Stimulated activated CD4-positive, alpha-beta T cell treated with anti-CD3 and anti-CD28 coated beads, Interleukin-2, amount 100 ng/mL, for 24 hours (primary cell): ENCODE measurements around the gene MESD.
"Not testable (repeated sequence)": the region's sequence is repeated elsewhere in the genome, so short reads cannot be mapped to it uniquely, and the experiment has no call there.

Source experiments
- DNase-seq, 2 donors: peaks; one replicate each; pipeline ENCODE4 v3.0.0-alpha.2; 2020

MESD gene

DNA sequence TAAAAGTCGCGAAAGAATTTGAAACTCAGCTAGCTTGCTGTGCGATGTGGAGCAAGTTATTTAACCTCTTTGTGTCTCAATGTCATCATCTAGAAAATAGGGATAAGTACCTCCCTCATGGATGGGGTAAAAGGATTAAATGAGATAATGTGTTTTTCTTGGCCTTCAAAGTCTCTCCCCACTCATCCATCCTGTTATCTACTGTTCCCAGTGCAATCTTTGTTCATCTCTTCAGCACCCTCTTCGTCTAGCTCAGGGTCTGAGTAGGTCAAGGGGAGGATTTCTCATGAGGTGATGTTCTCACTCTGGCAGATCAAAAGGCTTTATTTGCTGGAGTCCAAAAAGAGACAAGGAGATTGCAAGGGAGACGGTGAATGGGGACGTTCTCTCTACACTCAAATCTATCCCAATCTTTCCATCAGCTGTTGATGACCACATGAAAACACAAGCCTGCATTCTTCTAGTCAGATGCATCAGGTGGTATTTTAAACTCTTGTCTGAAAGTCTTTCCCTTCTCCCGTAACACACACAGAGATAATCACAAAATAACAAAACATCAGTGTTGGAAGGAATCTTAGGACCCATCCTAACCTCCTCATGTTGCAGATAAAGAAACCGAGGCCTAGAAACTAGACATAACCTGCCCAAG is 1.3 kb downstream of the MESD start:
- DNase-seq: no peak

DNA sequence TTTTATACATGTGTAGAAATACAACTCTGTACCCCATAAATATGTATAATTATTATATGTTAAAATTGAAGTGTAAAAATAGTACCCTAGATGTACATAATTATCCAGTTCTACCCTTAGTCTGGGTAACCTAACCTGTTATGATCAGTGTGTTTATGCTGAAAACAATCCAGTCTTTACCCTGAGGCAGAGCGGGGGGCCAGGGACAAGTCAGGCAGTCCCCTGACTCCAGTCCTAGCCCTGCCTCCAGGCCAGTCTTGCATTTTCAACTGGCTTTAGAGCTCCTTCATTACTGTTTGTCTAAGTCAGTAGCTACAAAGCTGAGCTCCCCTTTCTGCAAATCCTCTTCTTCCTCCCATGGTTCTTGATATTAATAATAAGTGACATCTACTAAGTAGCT is 3.1 kb downstream of the MESD start:
- DNase-seq: no peak

DNA sequence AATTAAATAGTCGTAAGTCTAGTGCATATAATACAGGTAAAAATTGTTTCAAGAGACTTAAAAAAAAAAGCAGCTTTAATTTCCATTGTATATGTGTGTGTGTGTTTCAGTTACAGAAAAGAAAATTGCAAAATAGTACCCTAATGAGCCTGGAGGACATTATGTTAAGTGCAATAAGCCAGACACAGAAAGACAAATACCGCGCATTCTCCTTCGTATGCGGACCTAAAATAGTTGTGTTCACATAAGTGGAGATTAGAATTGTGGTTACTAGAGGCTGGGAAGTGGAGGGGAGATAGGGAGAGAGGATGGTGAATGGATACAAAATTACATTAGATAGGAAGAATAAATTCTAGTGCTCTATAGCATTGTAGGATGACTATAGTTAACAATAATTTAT is 3.6 kb downstream of the MESD start:
- no peak for DNase-seq

DNA sequence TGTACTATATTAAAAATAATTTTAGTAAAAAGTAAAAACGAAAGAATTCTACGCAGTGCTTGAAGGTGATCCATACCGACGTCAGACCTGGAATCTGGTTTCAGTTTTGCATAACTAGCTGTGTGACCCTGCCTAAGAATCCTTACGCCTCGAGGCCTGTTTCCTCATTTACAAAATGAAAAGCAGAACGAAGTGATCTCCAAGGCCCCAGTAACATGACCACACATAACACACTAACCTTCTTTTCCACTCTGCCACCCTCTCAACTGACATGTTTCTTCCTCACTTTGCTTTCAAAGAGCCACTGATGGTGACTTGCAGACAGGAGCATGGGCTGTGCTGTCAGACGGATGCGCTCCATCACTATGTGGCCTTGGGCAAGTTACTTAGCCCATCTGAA is 4.8 kb downstream of the MESD start:
- DNase-seq: no peak

DNA sequence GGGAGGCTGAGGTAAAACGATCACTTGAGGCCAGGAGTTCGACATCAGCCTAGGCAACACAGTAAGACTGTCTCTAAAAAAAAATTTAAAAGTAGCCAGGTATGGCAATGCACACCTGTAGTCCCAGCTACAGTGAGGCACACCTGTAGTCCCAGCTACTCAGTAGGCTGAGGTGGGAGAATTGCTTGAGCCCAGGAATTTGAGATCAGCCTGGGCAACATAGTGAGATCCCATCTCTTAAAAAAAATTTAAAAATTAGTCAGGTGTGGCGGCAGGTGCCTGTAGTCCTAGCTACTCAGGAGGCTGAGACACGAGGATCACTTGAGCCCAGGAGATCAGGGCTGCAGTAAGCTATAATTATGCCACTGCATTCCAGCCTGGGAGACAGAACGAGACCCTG is 6.8 kb downstream of the MESD start:
- no peak for DNase-seq

DNA sequence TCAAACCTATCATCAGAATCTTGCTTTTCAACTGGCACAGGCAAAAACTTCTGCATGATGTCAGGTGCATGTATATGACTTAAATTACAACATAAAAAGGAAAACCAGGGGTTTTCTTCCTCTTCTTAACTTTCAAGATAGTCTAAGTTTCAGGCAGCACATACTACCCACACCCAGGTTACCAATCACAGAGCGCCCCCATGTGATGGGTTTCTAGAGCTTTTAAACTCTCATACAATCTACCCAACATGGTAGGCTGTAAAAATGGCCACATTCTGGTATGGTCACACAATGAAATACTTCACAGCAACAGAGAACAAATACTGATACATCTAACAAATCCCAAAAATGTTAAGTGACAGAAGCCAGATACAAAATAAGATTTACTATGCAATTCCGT is 7.4 kb downstream of the MESD start:
- DNase-seq: no peak

DNA sequence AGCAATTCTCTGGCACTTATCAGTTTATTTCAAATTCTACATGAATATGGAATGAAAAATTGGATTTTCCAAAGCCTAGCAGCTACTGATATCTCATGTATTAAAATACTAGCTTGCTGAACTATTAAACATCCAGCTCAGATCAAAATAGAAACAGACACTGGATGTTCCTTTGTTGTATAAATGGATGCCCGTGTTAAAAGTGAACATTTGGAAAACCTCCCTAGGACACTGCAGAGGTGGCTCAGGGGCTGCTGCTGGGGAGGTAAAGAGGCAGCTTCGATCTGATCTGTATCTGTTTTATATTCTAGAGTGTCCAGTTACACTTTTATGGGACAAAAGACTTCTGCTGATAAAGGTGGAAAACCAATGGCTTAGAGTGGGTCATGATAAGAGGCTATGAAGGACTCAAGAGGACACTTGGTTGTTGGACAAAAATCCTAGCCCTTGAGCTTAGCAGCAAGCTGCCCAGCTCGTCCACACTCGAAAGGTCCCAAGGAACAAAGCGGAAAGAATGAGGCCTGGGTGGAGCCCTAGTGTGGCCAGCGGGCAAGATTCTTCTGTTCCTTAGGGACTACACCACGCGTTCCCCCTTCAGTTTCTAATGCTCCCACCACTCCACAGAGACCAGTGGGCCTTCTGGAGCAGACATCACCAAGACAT is 9.9 kb downstream of the MESD start:
- DNase-seq: no peak

DNA sequence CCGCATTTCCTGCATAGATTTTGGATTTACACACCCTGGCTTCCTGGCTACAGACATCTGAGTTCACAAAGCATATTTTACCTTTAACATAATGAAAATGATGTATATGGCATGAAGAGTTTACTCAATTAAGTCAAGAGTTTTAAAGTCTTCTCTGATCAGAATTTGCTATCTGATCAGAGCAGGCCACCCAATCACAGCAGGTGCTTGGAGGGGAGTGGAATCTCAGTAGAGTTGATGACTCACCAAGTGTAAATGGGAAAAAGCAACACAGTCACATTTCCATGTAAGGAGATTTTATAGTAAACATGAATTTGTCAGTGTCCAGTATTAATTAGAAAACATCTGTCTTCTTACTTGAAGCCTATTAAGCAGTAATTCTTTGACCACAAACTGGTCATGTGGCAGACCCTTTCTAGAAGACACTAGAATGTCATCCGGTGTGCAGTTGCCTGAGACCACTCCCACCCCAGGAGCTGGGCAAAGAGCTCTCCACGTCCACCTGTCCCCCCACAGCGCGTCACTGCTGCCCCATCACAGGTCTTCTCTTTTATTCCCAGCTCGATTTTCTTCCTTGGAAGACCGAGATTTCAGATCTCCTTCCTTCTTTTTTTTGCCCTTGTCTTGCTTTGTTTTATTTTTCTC is 10.8 kb downstream of the MESD start:
- no peak for DNase-seq

DNA sequence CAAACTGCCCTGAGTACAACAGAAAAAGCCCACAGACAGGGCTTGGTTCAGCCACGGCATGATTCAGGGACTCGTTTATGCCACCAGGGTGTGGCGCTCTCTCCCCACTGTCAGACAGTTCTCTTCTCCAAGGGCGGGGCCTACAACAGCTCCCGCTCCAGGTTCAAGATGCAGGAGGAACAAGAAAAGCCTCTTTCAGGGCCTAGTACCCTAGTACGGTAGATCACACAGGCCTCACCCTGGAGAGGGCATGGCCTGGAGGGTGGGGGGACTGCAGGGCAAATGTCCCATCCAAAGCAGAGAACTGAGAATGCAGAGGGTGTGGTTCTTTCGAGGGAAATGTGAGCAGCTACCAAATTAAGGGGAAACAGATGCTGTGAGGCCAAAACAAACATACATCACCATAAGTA is 12.0 kb downstream of the MESD start:
- peak; percentile 38 to 43 for DNase-seq

DNA sequence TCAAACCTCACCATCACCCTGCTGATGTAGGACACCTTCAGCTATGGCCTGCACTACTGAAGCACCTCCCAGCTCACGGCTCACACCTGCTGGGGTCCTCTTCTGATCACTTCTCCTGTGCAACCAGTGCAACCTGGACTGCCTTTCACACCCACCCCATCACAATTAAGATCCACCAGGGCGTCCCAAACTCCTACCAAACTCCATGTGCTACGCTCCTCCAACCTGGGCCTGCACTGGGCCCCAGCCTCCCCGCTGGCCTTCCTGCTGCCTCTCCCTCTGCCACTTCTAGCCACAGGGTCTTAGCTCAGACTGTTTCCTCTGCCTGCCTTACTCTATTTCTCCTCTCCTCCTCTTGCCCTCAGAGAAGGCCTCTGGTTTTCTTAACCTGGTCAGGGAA is 12.8 kb downstream of the MESD start:
- no peak for DNase-seq

DNA sequence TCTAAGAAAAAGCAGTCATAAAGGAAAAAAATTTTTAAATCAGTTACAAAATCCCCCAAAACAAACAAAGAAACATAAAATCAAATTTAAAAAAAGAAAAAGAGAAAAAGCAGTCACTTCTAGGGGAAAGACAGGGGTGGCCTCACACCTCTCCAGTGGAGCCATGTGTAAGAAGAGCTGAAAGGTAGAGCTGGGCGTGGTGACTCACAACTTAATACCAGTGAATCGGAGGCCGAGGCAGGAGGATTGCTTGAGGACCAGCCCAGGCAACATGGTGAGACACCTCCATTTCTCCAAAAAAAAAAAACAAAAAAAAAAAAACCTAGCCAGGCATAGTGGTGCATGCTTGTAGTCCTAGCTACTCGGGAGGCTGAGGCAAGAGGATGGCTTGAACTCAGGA is 14.7 kb downstream of the MESD start:
- peak in 1 of 2 donors; percentile 14 for DNase-seq

DNA sequence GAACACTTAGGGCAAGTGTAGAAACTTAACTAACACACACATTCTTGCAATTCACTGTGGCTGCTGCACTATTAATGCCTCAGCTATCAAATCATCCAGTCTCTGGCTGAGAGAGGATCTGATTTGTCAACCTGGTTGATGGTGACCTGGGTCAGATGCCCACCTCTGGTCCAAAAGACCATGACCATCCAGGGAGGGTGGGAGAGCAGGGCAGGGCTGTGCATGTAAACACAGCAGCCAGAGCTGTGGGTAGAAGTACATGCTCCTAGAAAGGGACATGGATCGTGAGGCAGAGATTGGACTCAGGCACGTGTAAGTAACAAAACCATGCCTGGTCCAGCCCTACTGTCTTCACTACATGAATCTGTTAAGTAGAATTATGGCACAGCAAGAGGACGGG is 17.3 kb downstream of the MESD start:
- DNase-seq: no peak

DNA sequence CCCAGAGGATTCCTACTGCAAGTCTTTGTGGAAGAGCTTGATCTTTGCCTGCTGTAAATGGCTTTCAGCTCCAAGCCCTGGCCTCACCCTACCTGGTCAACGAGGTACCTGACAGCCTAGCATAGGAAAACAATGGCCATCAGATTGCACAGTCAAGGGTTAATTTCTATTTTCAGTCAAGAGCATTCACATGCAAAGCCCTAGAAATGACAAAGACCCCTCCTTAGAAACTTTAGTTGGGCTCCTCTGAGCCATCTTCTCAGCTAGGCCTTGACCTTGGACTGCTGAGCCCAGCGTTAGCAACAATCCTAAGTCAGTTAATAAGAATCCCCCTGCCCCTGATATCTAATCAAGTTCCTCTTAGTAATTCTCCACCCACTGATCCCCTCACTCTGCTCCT is 18.5 kb downstream of the MESD start:
- DNase-seq: no peak

DNA sequence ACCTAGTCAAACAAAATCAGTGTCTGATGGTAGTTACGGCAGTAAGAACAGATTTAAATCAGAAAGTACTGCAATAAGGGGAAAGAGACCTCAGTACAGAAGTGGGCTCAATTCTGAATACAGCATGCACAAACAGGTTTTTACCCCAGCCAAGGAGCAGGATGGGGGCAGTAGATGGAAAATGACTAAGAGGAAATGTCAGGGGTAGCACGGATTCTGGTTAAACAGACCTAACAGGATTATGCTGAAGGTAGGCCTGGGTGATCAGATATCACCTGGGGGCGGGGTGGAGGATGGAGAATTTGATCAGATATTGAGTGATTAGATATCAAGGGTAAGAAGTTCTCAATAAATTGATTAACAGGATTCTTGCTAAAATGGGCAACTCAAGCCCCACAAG is 19.0 kb downstream of the MESD start:
- no peak for DNase-seq

DNA sequence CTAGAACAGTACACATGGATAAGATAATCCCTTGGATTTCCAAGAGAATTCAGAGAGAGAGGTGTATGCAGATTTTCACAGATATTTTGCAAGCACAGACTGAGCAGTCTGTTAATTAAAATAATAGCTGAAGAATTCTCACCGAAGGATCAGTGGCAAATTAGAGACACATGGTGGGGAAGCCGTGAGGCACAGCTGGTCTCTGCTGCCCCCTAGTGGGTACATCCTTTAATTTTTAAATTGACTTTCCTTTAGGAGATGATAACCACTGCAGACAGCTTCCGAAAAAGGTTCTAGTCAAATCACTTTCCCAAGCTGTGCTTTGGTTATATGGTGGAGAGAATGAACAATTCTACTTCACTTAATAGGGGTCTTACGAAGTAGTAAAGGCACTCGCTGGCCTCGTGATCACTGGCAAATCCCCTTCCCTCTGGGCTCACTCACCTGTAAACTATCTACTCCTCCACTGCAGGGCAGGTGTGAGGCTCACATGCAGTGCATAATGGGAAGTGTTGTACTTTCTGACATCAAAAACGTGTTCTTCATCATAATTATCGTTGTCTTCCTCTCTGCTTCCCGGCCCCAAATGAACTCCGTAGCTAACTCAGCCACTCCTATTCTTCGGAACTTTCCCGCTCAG is 19.5 kb downstream of the MESD start:
- peak; percentile 64 to 73 for DNase-seq

DNA sequence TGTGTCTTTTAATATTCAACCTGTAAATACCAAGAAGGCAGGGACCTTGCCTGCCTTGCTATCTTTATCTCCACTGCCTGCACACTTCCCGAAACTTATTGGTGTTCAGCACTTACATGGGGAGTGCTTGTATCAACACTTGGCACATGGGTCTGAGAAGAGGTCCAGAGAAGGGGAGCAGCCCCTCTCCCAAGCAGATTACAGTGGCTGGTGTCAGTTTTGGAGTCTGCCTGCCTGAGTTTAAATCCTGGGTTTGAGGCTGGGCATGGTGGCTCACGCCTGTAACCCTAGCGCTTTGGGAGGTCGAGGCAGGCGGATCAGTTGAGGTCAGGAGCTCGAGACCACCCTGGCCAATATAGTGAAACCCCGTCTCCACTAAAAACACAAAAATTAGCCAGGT is 20.3 kb downstream of the MESD start:
- DNase-seq: no peak

DNA sequence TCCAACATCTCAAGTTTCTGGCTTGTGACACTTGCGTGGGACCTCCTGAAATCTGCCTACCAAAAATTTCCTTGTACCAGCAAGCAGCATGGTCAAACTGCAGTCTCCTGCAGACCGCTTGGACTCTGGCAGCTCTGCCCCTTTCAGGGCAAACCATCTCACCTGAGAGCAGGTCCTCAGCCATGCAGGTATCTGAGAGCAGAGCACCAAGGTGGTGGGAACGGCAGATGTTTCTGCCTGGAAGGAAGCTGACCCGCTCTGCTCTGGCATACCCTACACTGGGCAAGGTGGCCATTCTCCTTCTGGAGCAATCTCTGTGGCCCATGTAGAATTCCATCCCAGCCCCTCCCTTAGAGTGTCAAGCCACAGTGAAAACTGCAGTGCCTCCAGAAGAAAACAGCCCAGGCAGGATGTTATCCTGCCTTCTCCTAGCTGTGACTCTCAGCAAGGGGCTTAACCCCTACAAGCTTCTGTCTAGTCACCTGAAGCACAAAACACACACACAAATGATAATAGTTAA is 21.6 kb downstream of the MESD start:
- no peak for DNase-seq

DNA sequence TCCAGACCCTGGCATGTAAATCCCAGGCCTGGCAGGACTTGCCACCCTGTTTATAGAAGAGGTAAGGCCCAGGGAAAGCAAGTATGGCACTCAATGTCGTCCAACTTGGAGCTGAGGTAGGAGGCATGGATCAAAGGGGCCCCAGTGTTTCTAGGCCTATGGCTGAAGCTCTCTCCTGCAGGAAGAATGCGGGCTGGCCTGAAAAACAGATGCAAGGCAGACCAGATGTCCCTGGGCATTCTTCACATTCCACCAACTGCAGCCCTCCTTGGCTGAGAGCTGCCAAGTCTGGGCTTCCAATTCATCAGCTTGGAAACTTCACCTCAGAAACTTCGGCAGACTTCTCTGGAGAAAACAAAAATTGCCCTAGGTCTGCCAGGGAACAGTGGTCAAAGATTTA is 22.2 kb downstream of the MESD start:
- no peak for DNase-seq

DNA sequence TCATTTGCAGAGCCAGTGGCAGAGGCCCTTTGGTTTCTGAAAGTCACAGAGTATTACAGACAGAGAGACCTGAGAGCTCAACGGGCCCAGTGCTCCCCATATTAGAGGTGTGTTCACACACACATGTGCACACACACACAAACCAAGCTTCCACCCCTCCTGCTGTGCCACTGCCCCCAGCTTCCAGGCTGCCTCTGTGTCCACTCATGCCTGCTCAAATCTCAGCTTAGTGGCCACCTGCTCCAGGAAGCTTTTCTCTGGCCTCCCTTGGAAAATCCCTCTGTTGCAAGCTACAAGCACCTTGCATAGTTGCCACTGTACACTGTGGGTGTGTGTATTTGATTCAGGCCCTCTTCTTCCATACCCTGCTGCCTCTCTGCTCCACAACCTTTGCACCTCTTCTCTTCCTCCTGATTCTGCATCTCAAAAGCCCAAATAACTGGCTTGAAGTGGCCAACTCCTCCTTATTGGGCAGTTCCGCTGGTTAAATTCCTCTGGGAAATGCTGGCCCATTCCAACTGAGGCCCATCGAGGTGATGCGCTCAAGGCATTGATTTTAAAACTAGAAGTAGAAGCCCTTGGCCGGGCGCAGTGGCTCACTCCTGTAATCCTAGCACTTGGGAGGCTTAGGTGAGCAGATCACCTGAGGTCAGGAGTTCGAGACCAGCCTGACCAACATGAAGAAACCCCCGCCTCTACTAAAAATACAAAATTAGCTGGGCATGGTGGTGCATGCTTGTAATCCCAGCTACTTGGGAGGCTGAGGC is 23.0 kb downstream of the MESD start:
- no peak for DNase-seq

DNA sequence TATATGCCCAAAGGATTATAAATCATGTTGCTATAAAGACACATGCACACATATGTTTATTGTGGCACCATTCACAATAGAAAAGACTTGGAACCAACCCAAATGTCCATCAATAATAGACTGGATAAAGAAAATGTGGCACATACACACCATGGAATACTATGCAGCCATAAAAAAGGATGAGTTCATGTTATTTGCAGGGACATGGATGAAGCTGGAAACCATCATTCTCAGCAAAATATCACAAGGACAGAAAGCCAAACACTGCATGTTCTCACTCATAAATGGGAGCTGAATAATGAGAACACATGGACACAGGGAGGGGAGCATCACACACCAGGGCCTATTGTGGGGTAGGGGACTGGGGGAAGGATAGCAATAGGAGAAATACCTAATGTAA is 24.2 kb downstream of the MESD start:
- DNase-seq: not testable (repeated sequence)

DNA sequence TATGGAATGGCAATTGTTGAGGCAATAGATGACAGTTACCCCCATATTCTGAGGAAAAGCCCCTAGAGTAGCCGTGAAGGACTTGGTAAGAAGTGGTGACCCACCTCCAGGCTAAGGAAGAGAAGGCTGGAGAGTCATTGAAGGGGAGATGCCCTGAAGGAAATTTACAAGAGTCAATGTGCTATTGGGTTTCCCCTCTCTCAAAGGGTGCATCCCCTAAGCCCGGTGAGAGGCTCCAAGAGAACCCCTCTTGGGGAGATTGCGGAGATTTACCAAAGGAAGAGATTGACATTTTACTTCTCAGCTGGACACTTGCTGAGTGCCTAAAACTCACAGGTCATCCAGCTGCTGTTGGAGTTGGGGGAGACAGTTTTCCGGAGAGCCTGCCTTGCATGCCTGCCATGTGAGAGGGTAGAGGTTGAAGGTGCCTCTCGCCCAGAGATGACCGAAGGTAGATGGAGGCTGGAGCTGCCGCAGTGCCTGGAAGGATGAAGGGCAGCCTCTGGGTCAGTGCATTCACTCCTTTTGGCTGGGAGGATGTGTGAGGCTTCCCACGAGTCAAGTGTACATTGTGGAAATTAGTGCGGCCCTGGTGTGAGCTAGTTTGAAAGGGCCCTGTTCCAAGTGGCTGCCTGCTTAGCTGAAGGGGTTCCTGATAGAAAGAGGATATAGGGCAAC is 30.7 kb downstream of the MESD start:
- DNase-seq: no peak

DNA sequence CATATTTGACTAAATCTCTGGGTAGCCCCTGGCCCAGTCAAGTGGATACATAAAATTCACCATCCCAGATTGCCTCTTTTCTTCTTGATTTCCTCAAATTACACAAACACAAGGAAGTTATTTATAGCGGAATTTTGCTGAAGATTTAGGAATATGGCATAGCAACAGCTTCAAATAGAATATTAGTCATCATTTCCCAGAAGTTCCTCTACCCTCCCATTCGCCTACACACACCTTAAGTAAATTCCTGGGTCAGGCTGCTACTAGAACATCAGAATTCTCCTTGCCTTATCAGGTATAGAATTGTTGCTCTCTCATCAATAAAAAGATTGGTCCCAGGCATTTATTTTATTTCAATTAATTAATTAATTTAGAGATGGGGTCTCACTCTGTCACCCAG is 31.6 kb downstream of the MESD start:
- no peak for DNase-seq

DNA sequence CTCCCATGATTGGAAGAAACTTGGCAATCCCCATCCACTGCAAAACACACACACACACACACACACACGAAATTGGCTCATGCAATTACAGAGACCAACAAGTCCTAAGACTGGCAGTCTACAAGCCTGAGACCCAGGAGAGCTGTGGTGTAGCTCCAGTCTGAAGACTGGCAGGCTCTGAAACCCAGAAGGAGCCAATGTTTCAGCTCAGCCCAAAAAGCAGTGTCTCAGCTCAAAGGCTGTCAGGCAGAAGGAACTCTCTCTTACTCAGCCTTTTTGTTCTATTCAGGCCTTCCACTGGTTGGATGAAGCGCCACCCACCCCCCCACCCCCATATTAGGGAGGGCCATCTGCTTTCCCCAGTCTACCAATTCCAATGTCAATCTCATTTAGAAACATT is 32.1 kb downstream of the MESD start:
- DNase-seq: no peak
